GM10266 (cell line): Measurements from ENCODE around the gene SUPT5H.

ENCODE experiments used
- DNase-seq: peaks from one replicate; pipeline ENCODE4 v3.0.0; 2012; ENCODE audit errors: extremely low spot score
- CTCF ChIP-seq: IDR thresholded peaks from 2 replicates; pipeline ENCODE4 v1.5.1; 2012; ENCODE audit warnings: mild to moderate bottlenecking, low read depth; ENCODE audit not compliant: control insufficient read depth, insufficient read depth; ENCODE audit errors: missing control alignments

The SUPT5H gene

GRCh38 chr19:39501340-39501739, 56.0 kb downstream of the SUPT5H start:
- no peak for TF ChIP-seq CTCF

GRCh38 chr19:39502640-39503417, 57.4 kb downstream of the SUPT5H start:
- DNase-seq: peak; percentile 95
- TF ChIP-seq CTCF: peak; percentile 89

More at GRCh38 chr19:39501340-39501739, 56.0 kb downstream of the SUPT5H start:
- no peak for DNase-seq

GRCh38 chr19:39506598-39506943, 61.2 kb downstream of the SUPT5H start:
- TF ChIP-seq CTCF: no peak
- DNase-seq: no peak

- peak; percentile 43 for DNase-seq
Measured at GRCh38 chr19:39506944-39507714, 61.7 kb downstream of the SUPT5H start.

GRCh38 chr19:39507715-39508364, 62.5 kb downstream of the SUPT5H start:
- no peak for TF ChIP-seq CTCF
- DNase-seq: no peak

More at GRCh38 chr19:39506944-39507714, 61.7 kb downstream of the SUPT5H start:
- no peak for TF ChIP-seq CTCF

- TF ChIP-seq CTCF: no peak
- no peak for DNase-seq
Measured at GRCh38 chr19:39508629-39509028, 63.2 kb downstream of the SUPT5H start.
